Type B pancreatic cell (in vitro differentiated cells): ENCODE data around the gene TUBGCP6. TPM values are rescaled to one million over a fixed set of nuclear protein-coding genes. Genes with fewer than 3 reads are reported as not detected.

Experiments used
- DNase-seq: peaks from one replicate; pipeline ENCODE4 v3.0.0; 2021; ENCODE audit warnings: mixed read lengths; ENCODE audit not compliant: unreplicated experiment; ENCODE audit errors: extremely low spot score
- H3K27ac Mint-ChIP-seq: 2 replicates; pipeline ENCODE4 v1.8.0; 2021; ENCODE audit warnings: mild to moderate bottlenecking, mixed read lengths
- H3K27me3 Mint-ChIP-seq: 2 replicates; pipeline ENCODE4 v1.8.0; 2021; ENCODE audit warnings: mixed read lengths
- H3K36me3 Mint-ChIP-seq: 2 replicates; pipeline ENCODE4 v1.8.0; 2021; ENCODE audit warnings: mixed read lengths
- H3K4me1 Mint-ChIP-seq: one replicate; pipeline ENCODE4 v1.8.0; 2021; ENCODE audit warnings: mixed read lengths; ENCODE audit not compliant: unreplicated experiment
- H3K4me3 Mint-ChIP-seq: 2 replicates; pipeline ENCODE4 v1.8.0; 2021; ENCODE audit warnings: mild to moderate bottlenecking, mixed read lengths
- H3K9me3 Mint-ChIP-seq: 2 replicates; pipeline ENCODE4 v1.8.0; 2021; ENCODE audit warnings: mixed read lengths
- total RNA-seq: library from RNA; stranded (reverse); gene quantifications from 2 replicates; pipeline ENCODE4 v1.2.1, GENCODE V29; 2021; ENCODE audit warnings: low replicate concordance
- TF ChIP-seq, protein P1 (sequence below): fragments of 200-600 bp; sonication (generic); conservative IDR thresholded peaks from 2 replicates; pipeline ENCODE4 v1.5.0; 2021; ENCODE audit warnings: antibody characterized with exemption, mild to moderate bottlenecking

TUBGCP6 gene
- total RNA-seq, 1 donor from 2014 or later = 51.4 TPM

DNA sequence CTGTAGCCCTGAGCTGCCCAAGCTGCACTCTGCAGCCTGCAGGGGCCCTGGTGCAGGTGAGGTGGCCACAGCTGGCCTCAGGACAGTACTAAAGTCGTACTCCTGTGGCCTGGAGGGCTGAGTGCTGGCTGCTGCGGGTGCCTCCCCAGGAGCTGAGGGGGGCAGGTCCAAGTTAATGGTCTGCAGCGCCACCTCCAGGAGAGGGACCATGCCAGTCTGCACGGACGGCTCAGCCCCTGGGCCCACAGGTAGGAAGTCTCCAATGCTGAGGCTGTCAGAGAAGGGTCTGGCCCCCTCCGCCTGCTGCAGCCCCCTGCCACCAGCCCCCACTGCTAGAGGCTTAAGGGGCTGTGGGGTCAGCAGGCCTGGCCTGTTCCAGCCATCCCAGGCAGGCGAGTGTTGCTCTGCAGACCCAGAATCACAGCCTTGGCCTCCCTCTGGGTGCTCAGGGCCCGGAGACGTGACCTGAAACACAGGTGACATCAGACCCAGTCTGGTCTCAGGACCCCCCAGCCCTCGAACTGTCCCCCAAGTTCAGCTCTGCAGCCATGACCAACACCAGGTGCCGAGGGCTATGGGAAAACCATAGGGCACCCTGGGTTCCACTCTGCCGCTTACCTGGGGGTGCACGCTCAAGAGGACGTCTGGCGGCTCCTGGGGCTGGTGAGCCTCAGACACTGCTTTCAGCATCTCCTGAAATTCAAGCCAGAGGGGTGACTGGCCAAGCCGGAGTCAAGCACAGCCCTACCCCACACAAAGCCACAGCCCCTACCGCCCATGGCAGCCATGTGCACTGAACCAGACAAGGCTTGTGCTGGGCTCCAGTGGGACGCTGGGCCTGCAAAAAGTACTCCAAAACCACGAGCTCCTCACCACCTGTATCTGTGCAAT is 23.2 kb downstream of the TUBGCP6 start:
- no peak overlapping the region for H3K4me3 Mint-ChIP-seq
- H3K27me3 Mint-ChIP-seq = no peaks in the 10 kb centered on the region
- no peak overlapping the region for H3K27ac Mint-ChIP-seq
- no peaks in the 10 kb centered on the region for H3K9me3 Mint-ChIP-seq
- TF ChIP-seq, protein P1, sequence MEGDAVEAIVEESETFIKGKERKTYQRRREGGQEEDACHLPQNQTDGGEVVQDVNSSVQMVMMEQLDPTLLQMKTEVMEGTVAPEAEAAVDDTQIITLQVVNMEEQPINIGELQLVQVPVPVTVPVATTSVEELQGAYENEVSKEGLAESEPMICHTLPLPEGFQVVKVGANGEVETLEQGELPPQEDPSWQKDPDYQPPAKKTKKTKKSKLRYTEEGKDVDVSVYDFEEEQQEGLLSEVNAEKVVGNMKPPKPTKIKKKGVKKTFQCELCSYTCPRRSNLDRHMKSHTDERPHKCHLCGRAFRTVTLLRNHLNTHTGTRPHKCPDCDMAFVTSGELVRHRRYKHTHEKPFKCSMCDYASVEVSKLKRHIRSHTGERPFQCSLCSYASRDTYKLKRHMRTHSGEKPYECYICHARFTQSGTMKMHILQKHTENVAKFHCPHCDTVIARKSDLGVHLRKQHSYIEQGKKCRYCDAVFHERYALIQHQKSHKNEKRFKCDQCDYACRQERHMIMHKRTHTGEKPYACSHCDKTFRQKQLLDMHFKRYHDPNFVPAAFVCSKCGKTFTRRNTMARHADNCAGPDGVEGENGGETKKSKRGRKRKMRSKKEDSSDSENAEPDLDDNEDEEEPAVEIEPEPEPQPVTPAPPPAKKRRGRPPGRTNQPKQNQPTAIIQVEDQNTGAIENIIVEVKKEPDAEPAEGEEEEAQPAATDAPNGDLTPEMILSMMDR = no peak
- DNase-seq = no peak
- no peaks in the 10 kb centered on the region for H3K36me3 Mint-ChIP-seq
- no peaks in the 10 kb centered on the region for H3K4me1 Mint-ChIP-seq

DNA sequence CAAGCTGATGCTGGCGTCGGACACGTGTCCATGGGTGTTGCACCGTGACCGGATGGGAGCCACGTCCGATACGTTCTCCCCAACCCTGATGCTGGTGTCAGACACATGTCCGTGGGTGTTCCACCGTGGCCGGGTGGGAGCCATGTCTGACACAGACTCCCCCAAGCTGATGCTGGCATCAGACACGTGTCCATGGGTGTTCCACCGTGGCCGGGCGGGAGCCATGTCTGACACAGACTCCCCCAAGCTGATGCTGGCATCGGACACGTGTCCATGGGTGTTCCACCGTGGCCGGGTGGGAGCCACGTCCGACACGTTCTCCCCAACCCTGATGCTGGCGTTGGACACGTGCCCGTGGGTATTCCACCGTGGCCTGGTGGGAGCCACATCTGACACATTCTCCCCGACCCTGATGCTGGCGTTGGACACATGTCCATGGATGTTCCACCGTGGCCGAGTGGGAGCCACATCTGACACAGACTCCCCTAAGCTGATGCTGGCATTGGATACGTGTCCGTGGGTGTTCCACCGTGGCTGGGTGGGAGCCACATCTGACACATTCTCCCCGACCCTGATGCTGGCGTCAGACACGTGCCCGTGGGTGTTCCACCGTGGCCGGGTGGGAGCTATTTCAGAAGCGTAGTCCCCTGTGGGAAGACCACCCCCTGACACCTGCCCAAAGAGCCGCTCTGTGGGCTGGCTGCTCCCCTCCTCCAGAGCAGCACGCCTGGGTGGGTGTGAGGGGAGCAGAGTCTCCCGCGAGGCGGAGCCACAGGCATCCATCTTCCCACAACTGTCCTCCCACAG is 24.0 kb downstream of the TUBGCP6 start:
- DNase-seq = no peak
- Mint-ChIP-seq H3K27ac (no peak overlapping the region), H3K27me3 (no peaks in the 10 kb centered on the region), H3K9me3 (no peaks in the 10 kb centered on the region), H3K4me1 (no peaks in the 10 kb centered on the region), H3K36me3 (no peaks in the 10 kb centered on the region), H3K4me3 (no peak overlapping the region)
- TF ChIP-seq, protein P1 = no peak

DNA sequence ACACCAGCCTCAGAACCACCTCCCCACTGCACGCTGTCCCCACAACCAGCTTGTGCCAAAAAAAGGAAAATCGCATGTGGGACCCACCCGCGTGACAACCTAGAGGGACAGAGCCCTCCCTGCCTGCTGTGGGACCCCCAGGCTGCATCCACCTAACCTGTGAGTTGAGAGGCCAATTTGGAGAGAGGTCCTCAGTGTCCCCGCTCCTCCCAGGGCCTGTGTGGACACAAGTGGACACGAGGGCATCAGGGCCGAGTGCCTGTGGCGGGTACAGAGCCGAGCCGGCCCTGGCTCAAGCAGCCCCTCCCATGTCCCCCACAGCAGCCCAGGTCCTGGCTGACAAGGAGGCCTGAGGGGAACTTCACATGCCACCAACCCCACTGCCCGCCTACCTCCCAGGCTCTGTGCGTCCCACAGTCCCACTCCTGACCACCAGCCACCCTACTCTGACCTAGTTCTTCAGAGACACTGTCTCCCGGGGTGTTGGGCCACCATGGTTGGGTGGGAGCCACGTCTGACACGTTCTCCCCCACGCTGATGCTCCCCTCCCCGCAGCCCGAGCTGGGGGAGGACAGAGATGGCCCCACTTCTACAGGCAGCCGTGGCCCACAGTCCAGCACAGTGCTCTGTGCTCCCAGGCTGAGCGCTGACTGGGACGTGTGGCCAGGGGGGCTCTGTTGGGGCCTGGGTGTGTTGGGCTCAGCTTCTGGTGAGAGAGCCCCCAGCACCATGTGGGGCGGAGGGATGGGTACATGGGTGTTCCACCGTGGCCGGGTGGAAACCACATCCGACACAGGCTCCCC is 24.8 kb downstream of the TUBGCP6 start:
- Mint-ChIP-seq H3K9me3 (no peaks in the 10 kb centered on the region), H3K27me3 (no peaks in the 10 kb centered on the region), H3K36me3 (peaks cover 1% of the 10 kb centered on the region), H3K4me1 (no peaks in the 10 kb centered on the region), H3K4me3 (no peak overlapping the region), H3K27ac (no peak overlapping the region)
- TF ChIP-seq, protein P1 = no peak
- DNase-seq = no peak

DNA sequence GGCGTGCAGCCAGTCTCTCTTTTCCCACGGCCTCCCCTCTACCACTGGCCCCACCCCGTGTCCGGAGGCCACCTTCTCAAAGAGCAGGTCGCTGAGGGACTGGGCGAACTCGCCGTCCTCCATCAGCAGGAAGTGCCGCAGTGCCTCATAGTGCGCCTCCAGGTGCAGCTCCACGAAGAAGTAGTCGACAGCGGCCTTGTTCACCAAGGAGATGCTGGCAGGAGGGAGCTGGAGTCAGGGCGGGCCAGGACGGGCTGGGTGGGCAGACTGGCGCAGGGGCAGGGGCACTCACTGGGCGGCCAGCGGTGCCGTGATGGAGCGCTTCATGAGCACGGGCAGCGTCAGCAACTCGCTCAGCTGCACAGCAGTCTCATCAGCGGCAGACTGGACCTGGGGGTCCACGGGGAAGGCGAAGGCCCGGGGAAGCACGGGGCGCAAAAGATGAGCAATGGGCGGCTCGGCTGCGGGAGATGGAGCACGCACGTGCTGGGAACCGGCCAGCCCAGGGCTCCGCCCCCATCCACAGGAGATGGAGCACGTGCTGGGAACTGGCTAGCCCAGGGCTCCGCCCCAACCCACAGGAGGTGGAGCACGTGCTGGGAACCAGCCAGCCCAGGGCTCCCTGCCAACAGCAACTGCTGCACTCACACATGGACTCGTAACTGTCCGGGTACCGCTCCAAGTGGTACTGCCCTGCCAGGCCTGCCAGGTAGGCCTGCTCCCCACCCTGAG is 25.7 kb downstream of the TUBGCP6 start:
- H3K36me3 Mint-ChIP-seq = peaks cover 5% of the 10 kb centered on the region
- no peak overlapping the region for H3K27ac Mint-ChIP-seq
- DNase-seq = no peak
- no peaks in the 10 kb centered on the region for H3K9me3 Mint-ChIP-seq
- H3K4me1 Mint-ChIP-seq = no peaks in the 10 kb centered on the region
- TF ChIP-seq, protein P1 = no peak
- H3K27me3 Mint-ChIP-seq = no peaks in the 10 kb centered on the region
- no peak overlapping the region for H3K4me3 Mint-ChIP-seq
